ENCODE results near the gene NR1D1. TPM values are rescaled to one million over a fixed set of nuclear protein-coding genes. Genes with fewer than 3 reads are reported as not detected.

NR1D1 gene
- total RNA-seq, 1 experiment from 2014 or later, result 10.7 TPM

- POLR2A ChIA-PET (ENCODE audit: unreplicated experiment), result no interaction called here
Observed at GRCh38 chr17:40093580-40094201, 6.7 kb downstream of the NR1D1 start.

GRCh38 chr17:40093005-40093579 is 7.3 kb downstream of the NR1D1 start:
- intact Hi-C loops (cut with micrococcal nuclease; ENCODE audit: unreplicated experiment), result no loop called here
- Histone ChIP-seq H3K9me2 (ENCODE audit: insufficient read depth) (no peaks in the 10 kb centered on the region), H4K20me1 (ENCODE audit: insufficient read depth) (no peaks in the 10 kb centered on the region), H2AFZ (no peak overlapping the region), H3K79me2 (ENCODE audit: low read depth) (peaks cover 8% of the 10 kb centered on the region; the same call in 1 of the 2 replicates), H3K27me3 (ENCODE audit: insufficient read depth, low read depth) (no peaks in the 10 kb centered on the region), H3K36me3 (ENCODE audit: low read depth) (peaks cover 14% of the 10 kb centered on the region), H3K9me3 (ENCODE audit: insufficient read depth, low read depth) (no peaks in the 10 kb centered on the region), H3F3A (ENCODE audit: insufficient read depth, low read depth) (peaks cover 4% of the 10 kb centered on the region; the same call in 1 of the 2 replicates), H3K4me2 (no peak overlapping the region), H3K27ac (no peak overlapping the region), H3K4me3 (no peak overlapping the region), H3K4me1 (replicated peaks; ENCODE audit: insufficient read depth) (peaks cover 7% of the 10 kb centered on the region)
- POLR2A ChIA-PET (ENCODE audit: unreplicated experiment), result no interaction called here
- no TSS peak for BruUV-seq (replicated peaks)
- CTCF ChIA-PET, result interaction anchor here (0.6 kb wide), 1 partner anchor 80 kb away, joined by 3 read pairs; no protein-coding TSS in a partner anchor
- TF ChIP-seq EZH2 (IDR thresholded peaks at IDR 0.05; ENCODE audit: low read depth) (no peak), CTCF (conservative IDR thresholded peaks at IDR 0.05) (no peak)
- DNase-seq, result no peak

More at GRCh38 chr17:40093580-40094201, 6.7 kb downstream of the NR1D1 start:
- TF ChIP-seq EZH2 (IDR thresholded peaks at IDR 0.05; ENCODE audit: low read depth), result no peak
- H3K79me2 ChIP-seq (ENCODE audit: low read depth), result peaks cover 14% of the 10 kb centered on the region
- peaks cover 13% of the 10 kb centered on the region for H3K4me1 ChIP-seq (replicated peaks; ENCODE audit: insufficient read depth)
- H3K27me3 ChIP-seq (ENCODE audit: insufficient read depth, low read depth), result no peaks in the 10 kb centered on the region
- no TSS peak for BruUV-seq (replicated peaks)
- H3K27ac ChIP-seq, result no peak overlapping the region
- H3F3A ChIP-seq (ENCODE audit: insufficient read depth, low read depth), result peaks cover 10% of the 10 kb centered on the region; the same call in 1 of the 2 replicates
- no peaks in the 10 kb centered on the region for H3K9me2 ChIP-seq (ENCODE audit: insufficient read depth)
- H3K4me2 ChIP-seq, result no peak overlapping the region
- H2AFZ ChIP-seq, result no peak overlapping the region
- peaks cover 14% of the 10 kb centered on the region for H3K36me3 ChIP-seq (ENCODE audit: low read depth)
- H4K20me1 ChIP-seq (ENCODE audit: insufficient read depth), result no peaks in the 10 kb centered on the region
- DNase-seq, result no peak
- no peak overlapping the region for H3K4me3 ChIP-seq
- CTCF ChIA-PET, result no interaction called here
- no peaks in the 10 kb centered on the region for H3K9me3 ChIP-seq (ENCODE audit: insufficient read depth, low read depth)
- intact Hi-C loops (cut with micrococcal nuclease; ENCODE audit: unreplicated experiment), result no loop called here

GRCh38 chr17:40092581-40092980 is 7.8 kb downstream of the NR1D1 start:
- Histone ChIP-seq H3K36me3 (ENCODE audit: low read depth) (peaks cover 14% of the 10 kb centered on the region), H3K4me1 (replicated peaks; ENCODE audit: insufficient read depth) (peaks cover 2% of the 10 kb centered on the region; the same call in 1 of the 2 replicates), H2AFZ (no peak overlapping the region), H3K9me3 (ENCODE audit: insufficient read depth, low read depth) (no peaks in the 10 kb centered on the region), H3K9me2 (ENCODE audit: insufficient read depth) (no peaks in the 10 kb centered on the region), H3F3A (ENCODE audit: insufficient read depth, low read depth) (no peaks in the 10 kb centered on the region; the same call in 1 of the 2 replicates), H3K27ac (no peak overlapping the region), H3K79me2 (ENCODE audit: low read depth) (peaks cover 3% of the 10 kb centered on the region; the same call in 1 of the 2 replicates), H3K4me3 (no peak overlapping the region), H4K20me1 (ENCODE audit: insufficient read depth) (no peaks in the 10 kb centered on the region), H3K27me3 (ENCODE audit: insufficient read depth, low read depth) (no peaks in the 10 kb centered on the region), H3K4me2 (no peak overlapping the region)
- CTCF ChIA-PET, result interaction anchor here (0.6 kb wide), 1 partner anchor 79 kb away, joined by 3 read pairs; no protein-coding TSS in a partner anchor
- no peak for DNase-seq
- TF ChIP-seq EZH2 (IDR thresholded peaks at IDR 0.05; ENCODE audit: low read depth) (no peak), CTCF (conservative IDR thresholded peaks at IDR 0.05) (no peak)
- BruUV-seq (replicated peaks), result no TSS peak
- intact Hi-C loops (cut with micrococcal nuclease; ENCODE audit: unreplicated experiment), result no loop called here
- POLR2A ChIA-PET (ENCODE audit: unreplicated experiment), result no interaction called here
